NCI-H82 (cell line): Measurements from ENCODE around the gene TAS2R19.

Source experiments
- DNase-seq: peaks from one replicate; lab custom pipeline; 2025; lab: John Stamatoyannopoulos, UW

Gene TAS2R19

GRCh38 chr12:10994307-10994706, 28.1 kb downstream of the TAS2R19 start:
- DNase-seq: no peak

GRCh38 chr12:10989107-10989506, 33.3 kb downstream of the TAS2R19 start:
- DNase-seq: no peak

GRCh38 chr12:10986812-10987211, 35.6 kb downstream of the TAS2R19 start, which contains the start of gene TAS2R50:
TSS of gene TAS2R50 (minus strand) at chr12:10986912. CDS start at chr12:10986860, 52 bp downstream.
- no peak for DNase-seq

DNA sequence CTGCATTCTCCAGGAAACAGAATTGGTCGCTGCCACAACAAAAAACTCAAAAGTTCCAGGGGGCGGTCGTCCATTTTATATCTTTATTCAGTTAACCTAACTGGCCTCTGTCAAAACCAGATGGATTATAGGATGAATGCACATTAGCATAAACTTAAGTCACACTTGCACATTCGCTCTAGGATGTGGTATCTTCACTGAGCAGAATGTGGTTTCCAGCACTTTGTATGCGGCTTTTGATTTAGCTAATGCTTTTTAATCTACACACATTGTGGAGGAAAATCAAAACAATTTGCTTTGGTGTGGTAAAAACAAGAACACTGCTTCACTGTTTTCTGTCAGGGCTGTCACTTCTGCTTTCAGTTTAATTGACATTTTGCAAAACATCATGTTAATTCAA, 40.2 kb downstream of the TAS2R19 start:
- no peak for DNase-seq

GRCh38 chr12:10974965-10975364, 47.5 kb downstream of the TAS2R19 start:
- DNase-seq: no peak
